ENCODE data around the gene IFNA6.

GRCh38 chr9:21326526-21327139 is 24.1 kb downstream of the IFNA6 start:
- TF ChIP-seq CTCF (conservative IDR thresholded peaks at IDR 0.05; ENCODE audit: low read length), result peak; percentile 92
- no peak for TF ChIP-seq EZH2phosphoT487 (IDR thresholded peaks at IDR 0.05; ENCODE audit: borderline replicate concordance, low read depth, low read length)

All from OCI-LY7 (cell line).